Daoy (cell line): ENCODE data around the gene GNE. TPM values are rescaled to one million over a fixed set of nuclear protein-coding genes. Genes with fewer than 3 reads are reported as not detected.
"Not testable (repeated sequence)": the region's sequence is repeated elsewhere in the genome, so short reads cannot be mapped to it uniquely, and the experiment has no call there.

Experiments
- DNase-seq: peaks from one replicate; pipeline ENCODE4 v3.0.0-alpha.2; 2015; ENCODE audit warnings: low read depth
- total RNA-seq: library from RNA; depleted of rRNA; stranded (reverse); fragments of >200 nt; shearing (Covaris generic); gene quantifications from 2 replicates; pipeline ENCODE4 v1.2.3, GENCODE V29; 2014

GNE gene
- total RNA-seq, 1 experiment from 2014 or later = 20.3 TPM

- no peak for DNase-seq
Observed at GRCh38 chr9:36207546-36208012, 50.7 kb downstream of the GNE start.

- DNase-seq = no peak
Observed at GRCh38 chr9:36207016-36207415, 51.2 kb downstream of the GNE start.

- peak; percentile 19 for DNase-seq
Observed at GRCh38 chr9:36204906-36205547, 53.2 kb downstream of the GNE start.

- no peak for DNase-seq
Observed at GRCh38 chr9:36194326-36195000, 63.8 kb downstream of the GNE start.

GRCh38 chr9:36193023-36193422 lies 65.2 kb downstream of the GNE start:
- no peak for DNase-seq

GRCh38 chr9:36192196-36192595 lies 66.1 kb downstream of the GNE start:
- DNase-seq = peak; percentile 31

- DNase-seq = no peak
Observed at GRCh38 chr9:36191686-36192085, 66.6 kb downstream of the GNE start.

GRCh38 chr9:36191290-36191645 lies 67.0 kb downstream of the GNE start:
- peak; percentile 36 for DNase-seq

GRCh38 chr9:36190388-36191289 lies 67.6 kb downstream of the GNE start, which contains the start of gene CLTA:
Gene CLTA, plus strand, starts transcription at chr9:36190921. Its CDS starts 136 bp downstream, at chr9:36191057.
- peak; percentile 100 for DNase-seq

GRCh38 chr9:36189976-36190375 lies 68.3 kb downstream of the GNE start:
- DNase-seq = peak; percentile 23

GRCh38 chr9:36188212-36188611 lies 70.0 kb downstream of the GNE start:
- no peak for DNase-seq

- peak; percentile 73 for DNase-seq
Observed at GRCh38 chr9:36187414-36187813, 70.8 kb downstream of the GNE start.

GRCh38 chr9:36180243-36180642 lies 78.0 kb downstream of the GNE start:
- not testable (repeated sequence) for DNase-seq

- DNase-seq = no peak
Observed at GRCh38 chr9:36177571-36177970, 80.7 kb downstream of the GNE start.

- DNase-seq = not testable (repeated sequence)
Observed at GRCh38 chr9:36176496-36176895, 81.8 kb downstream of the GNE start.

GRCh38 chr9:36175209-36175608 lies 83.0 kb downstream of the GNE start:
- DNase-seq = not testable (repeated sequence)

GRCh38 chr9:36174731-36175130 lies 83.5 kb downstream of the GNE start:
- no peak for DNase-seq

GRCh38 chr9:36174271-36174670 lies 84.0 kb downstream of the GNE start:
- no peak for DNase-seq

- DNase-seq = no peak
Observed at GRCh38 chr9:36173861-36174260, 84.4 kb downstream of the GNE start.

GRCh38 chr9:36170531-36170930 lies 87.7 kb downstream of the GNE start:
- DNase-seq = no peak

GRCh38 chr9:36169708-36170107 lies 88.5 kb downstream of the GNE start:
- DNase-seq = no peak

GRCh38 chr9:36169166-36169565 lies 89.1 kb downstream of the GNE start, which contains the start of gene CCIN:
Gene CCIN, plus strand, starts transcription at chr9:36169388. Its CDS starts 115 bp downstream, at chr9:36169503.
- DNase-seq = no peak
